NCI-H2029 (cell line): ENCODE results near the gene EMSY.
"Not testable (repeated sequence)": the region's sequence is repeated elsewhere in the genome, so short reads cannot be mapped to it uniquely, and the experiment has no call there.

Experiments used
- DNase-seq: peaks from one replicate; lab custom pipeline; 2025; lab: John Stamatoyannopoulos, UW

The EMSY gene, protein sequence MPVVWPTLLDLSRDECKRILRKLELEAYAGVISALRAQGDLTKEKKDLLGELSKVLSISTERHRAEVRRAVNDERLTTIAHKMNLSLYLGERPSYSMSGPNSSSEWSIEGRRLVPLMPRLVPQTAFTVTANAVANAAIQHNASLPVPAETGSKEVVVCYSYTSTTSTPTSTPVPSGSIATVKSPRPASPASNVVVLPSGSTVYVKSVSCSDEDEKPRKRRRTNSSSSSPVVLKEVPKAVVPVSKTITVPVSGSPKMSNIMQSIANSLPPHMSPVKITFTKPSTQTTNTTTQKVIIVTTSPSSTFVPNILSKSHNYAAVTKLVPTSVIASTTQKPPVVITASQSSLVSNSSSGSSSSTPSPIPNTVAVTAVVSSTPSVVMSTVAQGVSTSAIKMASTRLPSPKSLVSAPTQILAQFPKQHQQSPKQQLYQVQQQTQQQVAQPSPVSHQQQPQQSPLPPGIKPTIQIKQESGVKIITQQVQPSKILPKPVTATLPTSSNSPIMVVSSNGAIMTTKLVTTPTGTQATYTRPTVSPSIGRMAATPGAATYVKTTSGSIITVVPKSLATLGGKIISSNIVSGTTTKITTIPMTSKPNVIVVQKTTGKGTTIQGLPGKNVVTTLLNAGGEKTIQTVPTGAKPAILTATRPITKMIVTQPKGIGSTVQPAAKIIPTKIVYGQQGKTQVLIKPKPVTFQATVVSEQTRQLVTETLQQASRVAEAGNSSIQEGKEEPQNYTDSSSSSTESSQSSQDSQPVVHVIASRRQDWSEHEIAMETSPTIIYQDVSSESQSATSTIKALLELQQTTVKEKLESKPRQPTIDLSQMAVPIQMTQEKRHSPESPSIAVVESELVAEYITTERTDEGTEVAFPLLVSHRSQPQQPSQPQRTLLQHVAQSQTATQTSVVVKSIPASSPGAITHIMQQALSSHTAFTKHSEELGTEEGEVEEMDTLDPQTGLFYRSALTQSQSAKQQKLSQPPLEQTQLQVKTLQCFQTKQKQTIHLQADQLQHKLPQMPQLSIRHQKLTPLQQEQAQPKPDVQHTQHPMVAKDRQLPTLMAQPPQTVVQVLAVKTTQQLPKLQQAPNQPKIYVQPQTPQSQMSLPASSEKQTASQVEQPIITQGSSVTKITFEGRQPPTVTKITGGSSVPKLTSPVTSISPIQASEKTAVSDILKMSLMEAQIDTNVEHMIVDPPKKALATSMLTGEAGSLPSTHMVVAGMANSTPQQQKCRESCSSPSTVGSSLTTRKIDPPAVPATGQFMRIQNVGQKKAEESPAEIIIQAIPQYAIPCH (N-terminal part only)

DNA sequence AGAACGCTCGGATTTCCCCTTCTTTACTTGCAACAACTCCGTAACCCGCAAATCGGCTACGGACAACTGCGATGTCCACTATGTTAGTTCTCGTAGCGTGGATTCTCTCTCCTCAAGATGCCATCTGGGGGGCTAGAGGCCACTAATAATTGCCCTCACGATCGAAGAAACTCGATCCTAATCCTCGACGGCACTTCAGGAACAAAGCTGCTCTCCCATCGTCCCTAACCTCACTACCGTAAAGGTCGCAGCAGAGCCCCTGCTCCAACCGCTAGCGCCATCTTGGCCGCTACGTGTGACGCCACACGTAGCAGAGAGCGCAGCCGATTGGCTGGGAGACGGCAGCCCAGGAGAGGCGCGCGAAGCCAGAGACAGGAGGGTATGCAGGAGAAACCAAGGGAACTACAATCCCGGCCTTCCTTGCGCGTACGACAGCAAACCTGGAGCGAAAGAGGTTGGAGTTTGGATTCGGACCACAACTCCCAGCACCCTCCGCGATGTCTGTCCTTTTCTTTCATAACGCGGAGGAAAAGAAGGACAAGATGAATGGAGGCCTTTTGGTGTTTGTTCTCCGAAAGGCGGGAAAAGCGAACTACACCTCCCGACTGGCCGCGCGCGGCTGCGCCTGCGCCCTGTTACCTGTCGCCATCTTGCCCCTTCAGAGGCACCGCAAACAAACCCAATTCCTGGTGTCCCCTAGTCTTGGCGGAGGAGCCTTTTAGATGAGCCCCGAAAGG, at the start of gene EMSY:
Gene EMSY, plus strand, starts transcription at position 635 of the 737 bp plus-strand sequence. CDS start 1,921 bp downstream, outside the sequence.
- peak; percentile 99 for DNase-seq

DNA sequence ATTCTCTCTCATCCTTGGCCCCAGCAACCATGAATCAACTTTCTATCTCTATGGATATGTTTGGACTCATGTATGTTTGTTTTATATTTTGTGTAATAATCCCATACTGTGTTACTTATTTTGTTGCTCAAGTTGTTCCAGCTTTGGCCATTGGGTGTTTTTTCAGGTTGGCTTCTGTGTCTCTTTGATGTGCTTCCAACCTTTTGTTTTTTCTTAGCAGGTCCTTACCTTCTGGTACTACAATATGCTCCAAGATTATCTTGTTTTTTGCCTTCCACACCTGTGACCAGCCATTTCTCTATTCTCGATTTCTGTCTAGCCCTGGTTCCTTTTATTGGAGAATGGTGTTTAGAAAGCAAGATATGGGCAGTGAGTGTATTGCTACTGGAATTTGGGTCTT, 49.5 kb upstream of the EMSY start:
- no peak for DNase-seq

DNA sequence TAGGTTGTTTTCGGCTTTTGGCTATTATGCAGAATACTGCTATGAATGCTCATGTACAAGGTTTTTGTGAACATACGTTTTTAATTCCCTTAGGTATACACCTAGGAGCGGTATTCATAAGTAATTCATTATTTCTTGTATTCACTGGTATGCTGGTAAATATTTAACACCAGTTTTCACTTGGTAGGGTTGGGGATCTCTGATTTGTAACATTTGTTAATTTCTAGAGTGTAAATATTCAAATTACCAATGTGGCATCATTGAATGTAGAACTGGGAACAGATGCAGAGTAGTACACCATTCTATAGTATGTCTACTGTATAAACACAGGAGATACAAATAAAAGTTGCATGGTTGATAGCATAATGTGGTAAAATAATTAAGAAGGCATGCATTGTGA, 47.4 kb upstream of the EMSY start:
- DNase-seq, result no peak

DNA sequence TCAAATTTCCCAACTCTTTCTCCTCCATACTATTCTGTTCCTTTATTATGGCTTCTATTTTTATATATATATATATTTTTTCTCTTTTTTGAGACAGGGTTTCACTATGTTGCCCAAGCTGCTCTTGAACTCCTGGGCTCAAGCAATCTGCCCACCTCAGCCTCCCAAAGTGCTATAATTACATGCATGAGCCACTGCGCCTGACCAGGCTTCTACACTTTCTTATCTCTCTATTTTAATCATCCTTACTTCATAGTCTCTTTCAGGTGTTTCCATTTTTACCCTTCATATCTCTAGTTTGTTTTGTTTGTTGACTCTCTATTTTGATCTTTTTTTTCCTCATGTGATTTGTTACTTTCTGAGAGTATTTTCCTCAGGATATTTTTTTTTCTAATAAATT, 43.9 kb upstream of the EMSY start:
- DNase-seq, result no peak

DNA sequence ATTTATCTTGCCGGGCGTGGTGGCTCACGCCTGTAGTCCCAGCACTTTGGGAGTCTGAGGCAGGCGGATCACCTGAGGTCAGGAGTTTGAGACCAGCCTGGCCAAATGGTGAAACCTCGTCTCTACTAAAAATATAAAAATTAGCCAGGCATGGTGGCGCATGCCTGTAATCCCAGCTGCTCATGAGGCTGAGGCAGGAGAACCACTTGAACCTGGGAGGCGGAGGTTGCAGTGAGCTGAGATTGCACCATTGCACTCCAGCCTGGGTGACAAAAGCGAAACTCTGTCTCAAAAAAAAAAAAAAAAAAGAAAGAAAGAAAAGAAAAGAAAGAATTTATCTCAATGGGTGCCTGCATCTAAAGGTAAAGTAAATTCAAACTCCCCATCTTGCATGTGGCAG, 43.3 kb upstream of the EMSY start:
- DNase-seq, result not testable (repeated sequence)

DNA sequence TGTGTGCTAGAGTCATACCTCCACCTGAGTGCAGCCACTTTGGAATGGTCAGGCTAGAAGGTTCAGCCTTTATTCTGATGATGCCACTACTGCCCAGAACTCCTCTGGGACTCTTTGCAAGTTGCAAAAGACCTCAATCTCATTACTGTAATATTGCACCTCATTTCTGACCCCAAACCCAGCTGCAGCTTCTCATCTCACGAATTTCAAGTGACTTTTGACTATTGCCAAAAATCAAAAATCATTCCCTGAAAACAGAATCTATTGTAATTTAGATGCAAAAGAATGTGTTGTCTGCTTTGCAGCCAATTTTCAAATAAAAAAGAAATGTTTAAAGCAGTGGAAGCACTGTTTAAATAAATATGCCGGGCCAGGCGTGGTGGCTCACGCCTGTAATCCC, 38.5 kb upstream of the EMSY start:
- no peak for DNase-seq

DNA sequence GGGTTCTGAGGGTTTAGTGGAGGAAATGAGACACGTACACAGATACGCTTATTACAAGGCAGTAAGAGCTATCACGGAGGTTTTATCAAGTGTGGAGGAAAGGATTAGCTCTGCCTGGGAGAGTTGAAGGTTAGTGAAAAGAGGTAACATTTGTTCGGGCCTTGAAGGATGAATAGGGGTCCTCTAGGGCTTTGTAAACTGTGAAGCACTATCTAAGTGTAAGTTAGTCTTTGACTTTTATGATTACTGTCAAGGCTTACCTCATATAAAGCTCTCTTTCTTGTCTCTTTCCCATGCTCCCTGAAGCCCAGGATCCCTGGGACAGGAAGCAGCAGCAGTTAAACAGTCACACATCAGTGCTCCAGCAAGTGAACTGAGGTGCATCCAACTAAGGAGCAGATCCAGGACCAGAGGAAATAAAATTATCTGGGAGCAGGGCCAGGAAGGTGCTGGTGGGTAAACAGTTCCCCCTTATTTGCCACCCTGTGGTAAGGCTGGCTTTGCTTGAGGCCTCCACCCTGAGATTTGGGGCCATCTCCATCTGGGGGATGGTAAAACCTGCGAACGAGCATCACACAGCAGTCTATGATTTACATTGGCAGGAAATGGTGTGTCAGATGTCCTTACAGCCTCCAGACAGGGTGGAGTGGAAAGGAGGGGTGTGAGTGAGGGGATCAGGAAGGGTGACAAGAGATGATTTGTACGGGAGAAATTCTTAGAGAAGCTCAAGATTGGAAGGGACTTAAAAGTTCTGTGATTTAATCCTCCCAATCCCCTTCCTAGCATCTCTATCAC, 36.5 kb upstream of the EMSY start:
- peak; percentile 64 for DNase-seq

DNA sequence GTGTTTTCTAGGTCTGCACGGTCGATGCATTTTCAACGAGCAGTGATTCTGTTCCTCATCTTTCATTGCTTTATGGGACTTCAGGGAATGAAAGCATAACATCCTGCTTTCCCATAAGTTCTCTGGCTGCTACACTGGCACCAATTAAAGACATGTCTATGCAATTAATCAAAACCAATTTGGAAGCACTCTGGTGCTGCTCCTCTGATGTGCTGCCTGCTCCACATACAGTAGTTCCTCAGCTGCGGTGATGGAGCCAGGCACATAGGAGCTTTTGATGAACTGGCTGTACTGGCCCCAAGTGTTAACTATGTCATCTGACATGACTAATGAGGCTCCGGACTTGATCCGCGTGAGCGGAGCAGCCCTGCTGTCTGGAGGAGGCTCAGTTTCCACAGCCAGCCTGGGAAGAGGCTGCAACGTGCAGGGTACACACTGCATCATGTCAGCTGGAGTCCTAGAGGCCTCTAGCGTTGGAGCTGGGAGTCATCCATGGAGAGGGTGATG, 33.9 kb upstream of the EMSY start:
- DNase-seq, result peak; percentile 9

DNA sequence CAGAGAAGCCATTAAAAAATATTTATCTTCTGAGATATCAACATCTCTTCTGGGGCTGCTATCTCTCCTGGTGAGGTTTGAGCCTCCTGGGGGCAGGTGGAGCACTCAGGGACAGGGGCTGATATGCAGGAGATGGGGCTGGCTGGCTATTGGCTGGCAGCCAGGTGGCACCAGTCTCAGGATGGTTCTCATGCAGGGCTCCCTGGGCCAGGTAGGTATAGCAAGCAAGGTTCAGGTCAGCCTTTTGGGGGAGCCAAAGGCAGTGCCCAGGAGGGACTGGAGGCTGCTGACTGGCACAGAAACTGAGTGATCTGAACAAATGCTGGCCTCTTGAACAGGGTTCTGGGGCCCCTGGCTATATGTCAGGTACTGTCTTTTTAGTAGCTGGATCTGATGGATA, 29.7 kb upstream of the EMSY start:
- DNase-seq, result peak; percentile 35

DNA sequence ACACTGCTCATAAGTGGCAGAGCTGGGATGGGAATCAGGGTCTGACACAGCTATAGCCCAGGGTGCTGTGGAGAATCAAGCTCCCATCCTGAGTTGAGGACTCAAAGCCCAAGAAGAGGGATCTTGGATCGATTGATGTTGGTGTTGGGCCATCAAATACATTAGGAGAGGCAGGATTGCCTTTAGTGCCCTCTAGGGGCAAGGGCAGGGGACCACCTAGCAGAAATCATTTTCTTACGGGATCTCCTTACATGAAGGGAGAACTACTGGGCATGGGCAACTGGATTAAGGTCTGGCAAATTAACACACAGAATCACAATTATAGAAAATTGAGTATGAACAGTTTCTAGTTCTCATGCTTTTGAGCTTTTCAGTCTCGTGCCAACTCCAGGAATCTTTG, 24.9 kb upstream of the EMSY start:
- DNase-seq, result peak; percentile 31

DNA sequence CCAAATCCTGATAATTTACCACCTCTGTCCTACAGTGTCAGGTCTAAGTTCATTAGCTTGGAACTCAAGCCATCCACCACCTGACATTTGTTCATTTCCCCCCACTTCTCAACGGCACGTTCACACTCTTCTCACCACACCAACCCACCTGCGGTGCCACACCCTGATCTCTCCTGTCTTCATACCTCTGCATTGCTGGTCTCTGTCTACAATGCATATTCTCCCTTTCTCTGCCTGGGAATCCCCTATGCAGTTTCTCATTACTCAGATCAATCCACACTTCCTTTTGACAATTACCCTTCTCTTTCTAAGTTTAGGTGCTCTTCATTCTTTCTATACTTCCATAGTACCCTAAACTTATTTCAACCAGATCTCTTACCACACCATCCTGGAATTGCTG, 20.4 kb upstream of the EMSY start:
- no peak for DNase-seq

DNA sequence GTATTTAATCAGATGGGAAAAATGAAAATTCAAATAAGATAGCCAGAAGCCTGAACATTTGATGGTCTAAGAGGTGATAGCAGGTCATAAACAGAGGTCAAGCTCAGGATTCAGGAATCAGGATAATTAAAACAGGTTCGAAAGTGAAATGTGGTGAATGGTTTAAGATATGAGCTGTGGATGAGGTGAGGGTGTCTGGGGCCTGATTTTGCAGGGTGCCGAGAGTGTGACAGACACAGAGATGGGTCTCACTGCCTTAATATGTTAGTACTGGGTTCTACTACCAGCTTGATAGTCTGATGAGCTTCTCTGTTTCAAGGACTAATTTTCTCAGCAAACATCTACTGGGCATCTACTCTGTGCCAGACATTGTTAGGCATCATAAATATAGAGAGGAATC, 19.9 kb upstream of the EMSY start:
- no peak for DNase-seq

DNA sequence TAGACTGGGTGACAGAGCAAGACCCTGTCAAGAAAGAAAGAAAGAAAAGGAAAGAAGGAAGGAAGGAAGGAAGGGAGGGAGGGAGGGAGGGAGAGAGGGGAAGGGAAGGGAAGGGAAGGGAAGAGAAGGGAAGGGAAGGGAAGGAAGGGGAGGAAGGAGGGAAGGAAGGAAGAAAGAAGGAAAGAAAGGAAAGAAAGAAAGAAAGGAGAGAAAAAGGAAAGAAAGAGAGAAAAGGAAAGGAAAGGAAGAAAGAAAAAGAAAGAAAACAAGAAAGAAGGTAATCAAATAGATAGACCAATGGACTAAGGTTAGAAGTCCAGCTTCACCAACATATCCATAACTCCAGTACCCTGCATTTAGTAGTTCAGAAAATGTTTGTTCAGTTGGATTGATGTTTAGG, 18.2 kb upstream of the EMSY start:
- DNase-seq, result no peak

DNA sequence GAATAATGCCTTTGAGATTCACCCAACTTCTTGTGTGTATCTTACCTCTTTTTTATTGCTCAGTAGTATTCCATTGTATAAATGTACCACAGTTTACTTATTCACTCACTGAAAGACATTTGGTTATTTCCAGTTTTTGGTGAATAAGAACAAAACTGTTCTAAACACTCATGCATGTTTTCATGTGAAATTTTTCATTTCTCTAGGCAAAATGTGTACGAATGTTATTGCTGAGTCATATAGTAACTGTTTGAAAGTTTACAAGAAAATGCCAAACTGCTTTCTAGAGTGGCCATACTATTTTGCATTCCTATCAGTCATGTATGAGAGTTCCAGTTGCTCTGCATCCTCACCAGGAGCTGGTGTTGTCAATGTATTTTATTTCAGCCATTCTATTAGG, 8.8 kb upstream of the EMSY start:
- DNase-seq, result no peak

DNA sequence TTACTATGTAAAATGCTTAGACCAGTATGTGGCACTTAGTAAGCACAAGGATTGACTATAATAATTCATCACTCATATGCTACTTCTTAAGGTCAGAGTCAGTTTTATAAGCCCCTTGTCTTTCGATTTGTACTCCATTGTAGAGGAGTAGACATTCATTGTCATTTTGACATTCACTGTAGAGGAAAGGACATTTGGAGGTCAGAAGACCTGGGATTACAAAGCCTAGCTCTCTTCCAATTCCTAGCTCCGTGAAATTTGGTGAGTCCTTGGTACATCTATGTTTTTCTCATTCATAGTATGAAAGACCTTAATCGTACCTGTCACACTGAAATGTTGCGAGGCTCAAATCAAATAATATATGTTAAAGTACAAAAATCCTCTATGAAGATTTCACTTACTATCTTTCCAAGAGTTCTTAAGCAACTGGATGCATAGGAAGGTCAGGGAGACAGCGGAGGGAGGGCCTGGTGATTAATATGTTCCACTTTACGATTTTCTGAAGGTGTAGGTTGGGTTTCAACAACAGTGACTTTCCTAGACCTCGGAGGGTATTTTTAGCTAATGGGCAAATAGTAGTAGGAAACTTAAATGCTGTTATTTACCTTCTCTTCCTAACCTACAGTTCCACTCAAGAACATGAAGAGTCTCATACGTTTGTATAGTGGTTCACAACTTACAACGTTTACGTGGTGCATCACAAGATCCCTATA, 1.4 kb upstream of the EMSY start:
- DNase-seq, result no peak

DNA sequence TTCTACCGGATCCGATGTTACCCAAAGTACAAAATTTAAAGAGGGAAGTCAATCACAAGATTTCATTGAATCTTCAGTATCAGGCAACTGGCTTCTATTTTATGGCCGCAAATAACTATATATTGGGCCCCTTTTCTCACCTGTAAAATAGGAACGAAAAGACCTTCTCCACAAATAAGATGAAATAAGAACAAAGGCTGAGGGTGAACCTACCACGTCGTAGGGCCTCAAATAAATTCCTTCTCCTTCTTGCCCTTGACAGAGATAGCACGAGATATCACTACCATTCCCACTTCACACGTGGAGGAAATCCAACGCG, 794 bp upstream of the EMSY start:
- no peak for DNase-seq

DNA sequence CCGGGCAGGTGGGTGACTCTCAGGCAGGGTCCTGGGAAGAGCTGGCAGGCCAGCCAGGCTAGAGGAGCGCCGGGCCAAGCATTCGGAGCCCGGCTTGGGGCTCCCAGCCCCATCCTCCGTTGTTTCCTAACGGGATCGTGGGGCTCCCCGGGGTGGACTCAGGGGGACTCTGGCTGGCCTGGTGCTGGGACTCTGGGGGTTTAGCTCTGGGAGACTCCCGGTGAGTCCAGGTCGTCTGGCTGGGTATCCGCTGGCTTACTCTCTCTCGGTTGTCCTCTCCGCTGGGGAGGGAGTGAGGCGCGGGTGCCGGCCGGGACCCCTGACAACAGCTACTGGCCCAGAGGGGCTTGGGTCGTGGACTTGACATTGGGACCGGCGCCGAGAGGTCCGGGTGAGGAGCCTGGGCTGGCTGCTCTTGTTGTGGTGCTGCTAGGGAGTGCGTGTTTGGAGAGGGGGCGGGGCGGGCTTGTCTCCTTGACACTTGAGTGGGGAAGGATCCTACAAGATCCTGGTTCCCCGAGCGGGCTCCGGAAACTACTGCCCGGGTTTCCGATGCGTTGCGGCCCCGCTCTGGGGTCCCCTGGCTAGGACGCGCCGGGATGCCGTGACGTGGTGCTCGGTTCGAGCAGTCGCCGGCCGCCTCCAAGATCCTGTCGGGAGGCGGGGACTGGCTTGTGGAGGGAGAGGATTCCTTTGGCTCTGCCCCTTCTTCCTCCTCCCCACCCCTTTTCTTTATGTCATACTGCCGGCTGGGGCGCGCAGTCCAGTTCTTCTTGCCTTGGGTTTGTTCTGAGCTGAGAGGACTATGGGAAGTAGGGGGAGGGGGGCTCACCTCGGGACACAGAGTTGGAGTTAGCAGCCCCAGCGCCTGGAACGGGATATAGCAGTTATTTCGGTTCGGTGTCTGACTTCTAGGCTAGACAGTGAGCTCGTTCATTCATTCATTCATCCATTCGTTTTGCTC, 585 bp downstream of the EMSY start:
- peak; percentile 81 for DNase-seq

DNA sequence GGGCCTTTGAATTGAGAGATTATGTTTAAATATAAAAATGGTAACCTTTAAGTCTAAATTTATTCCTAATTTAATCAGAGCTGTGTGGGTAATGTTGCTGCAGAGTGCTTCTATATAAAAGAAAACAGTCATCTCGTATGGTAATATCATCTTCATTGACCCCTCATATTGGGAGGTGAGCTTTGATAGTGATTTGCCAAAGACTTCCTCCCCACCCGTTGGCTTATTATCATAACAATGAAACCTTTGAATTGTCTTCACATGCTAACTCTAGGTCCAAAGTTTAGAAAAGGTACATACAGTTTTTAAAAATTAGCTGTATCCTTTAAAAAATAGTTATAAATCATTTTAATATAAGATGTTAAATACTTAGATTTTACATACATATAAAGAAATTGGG, 3.7 kb downstream of the EMSY start:
- no peak for DNase-seq

DNA sequence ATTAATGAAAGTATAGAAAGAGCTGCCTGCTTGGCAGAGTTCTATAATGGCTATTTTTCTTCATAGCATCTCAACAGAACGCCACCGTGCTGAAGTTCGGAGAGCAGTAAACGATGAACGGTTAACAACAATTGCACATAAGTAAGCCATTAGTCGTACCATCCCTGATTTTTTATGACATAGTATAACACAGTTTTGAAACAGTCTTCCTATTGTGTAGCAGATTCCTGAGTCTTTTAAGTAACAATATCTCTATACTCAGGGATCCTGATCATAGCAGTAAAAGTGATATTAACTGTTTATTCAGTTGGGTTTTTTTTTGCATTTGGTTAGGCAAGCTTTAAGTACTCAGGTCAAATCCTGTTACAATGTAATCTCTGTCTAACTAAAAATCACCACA, 8.4 kb downstream of the EMSY start:
- DNase-seq, result no peak
